IMR-90 (cell line): Measurements from ENCODE around the gene INMT. TPM values are rescaled to one million over a fixed set of nuclear protein-coding genes. Genes with fewer than 3 reads are reported as not detected.

ENCODE experiments used
- ATAC-seq: fragments of 200-7000 bp; cut with Tn5 transposase; 2 replicates; pipeline ENCODE4 v1.9.1; 2020; ENCODE audit warnings: low read depth, mild to moderate bottlenecking, moderate library complexity
- BruUV-seq: library from RNA; stranded (reverse); fragments of 400-500 nt; replicated peaks from 2 replicates; lab custom pipeline; 2021; lab: Mats Ljungman, UMichigan
- CTCF ChIA-PET: fragments of 300-600 bp; formaldehyde crosslinking; extraction: SDS; loops from one replicate; lab custom pipeline; 2021; ENCODE audit warnings: antibody characterized with exemption; lab: Yijun Ruan, JAX
- POLR2A ChIA-PET: fragments of 300-600 bp; sonication (Branson Sonifier 250); formaldehyde crosslinking; loops from one replicate; lab custom pipeline; 2022; ENCODE audit warnings: antibody characterized with exemption; ENCODE audit not compliant: unreplicated experiment; lab: Charles Lee
- DNase-seq: peaks from one replicate; pipeline ENCODE4 v3.0.0; 2013
- H2AFZ ChIP-seq: replicated peaks from 2 replicates; pipeline ENCODE3; 2013; ENCODE audit warnings: low read length, mild to moderate bottlenecking; ENCODE audit not compliant: poor library complexity
- H2AK5ac ChIP-seq: 2 replicates; pipeline ENCODE4 v1.6.1; 2013; ENCODE audit warnings: low read depth, low read length, inconsistent platforms
- H2AK9ac ChIP-seq: replicated peaks from 2 replicates; pipeline ENCODE3; 2013; ENCODE audit warnings: mild to moderate bottlenecking, low read depth, low read length, moderate library complexity; ENCODE audit not compliant: poor library complexity
- H2BK120ac ChIP-seq: 2 replicates; pipeline ENCODE4 v1.6.1; 2013; ENCODE audit warnings: low read depth, low read length, inconsistent platforms
- H2BK15ac ChIP-seq: 3 replicates; pipeline ENCODE4 v1.6.1; 2013; ENCODE audit warnings: low read depth, low read length, inconsistent platforms
- H2BK20ac ChIP-seq: 2 replicates; pipeline ENCODE4 v1.6.1; 2013; ENCODE audit warnings: low read depth, mild to moderate bottlenecking, inconsistent platforms, low read length, moderate library complexity
- H2BK5ac ChIP-seq: 2 replicates; pipeline ENCODE4 v1.6.1; 2013; ENCODE audit warnings: mild to moderate bottlenecking, low read depth, low read length, inconsistent platforms; ENCODE audit not compliant: poor library complexity, severe bottlenecking
- H3K14ac ChIP-seq: replicated peaks from 2 replicates; pipeline ENCODE4 v1.6.1; 2013; ENCODE audit warnings: low read depth, low read length, inconsistent platforms
- H3K18ac ChIP-seq: 2 replicates; pipeline ENCODE4 v1.6.1; 2013; ENCODE audit warnings: low read depth, low read length, control low read depth
- H3K23ac ChIP-seq: 2 replicates; pipeline ENCODE4 v1.6.1; 2013; ENCODE audit warnings: low read depth, low read length, inconsistent platforms
- H3K27ac ChIP-seq: 2 replicates; pipeline ENCODE4 v1.5.1; 2013; ENCODE audit warnings: mild to moderate bottlenecking, control low read depth, low read length; ENCODE audit not compliant: insufficient read depth
- H3K27me3 ChIP-seq: 2 replicates; pipeline ENCODE4 v1.6.1; 2013; ENCODE audit warnings: low read length; ENCODE audit not compliant: control insufficient read depth, insufficient read depth
- H3K36me3 ChIP-seq: 2 replicates; pipeline ENCODE4 v1.6.1; 2013; ENCODE audit warnings: low read length, mixed read lengths; ENCODE audit not compliant: control insufficient read depth, insufficient read depth
- H3K4ac ChIP-seq: 2 replicates; pipeline ENCODE4 v1.6.1; 2013; ENCODE audit warnings: low read depth, low read length, inconsistent platforms
- H3K4me1 ChIP-seq: 2 replicates; pipeline ENCODE4 v1.6.1; 2013; ENCODE audit warnings: low read length, mixed read lengths; ENCODE audit not compliant: control insufficient read depth, insufficient read depth
- H3K4me2 ChIP-seq: 2 replicates; pipeline ENCODE4 v1.6.1; 2013; ENCODE audit warnings: low read depth, mild to moderate bottlenecking, control low read depth, low read length, moderate library complexity
- H3K4me3 ChIP-seq: 2 replicates; pipeline ENCODE4 v1.5.1; 2013; ENCODE audit warnings: low read depth, mild to moderate bottlenecking, control low read depth, low read length, moderate library complexity; ENCODE audit not compliant: insufficient read depth
- H3K56ac ChIP-seq: 2 replicates; pipeline ENCODE4 v1.6.1; 2013; ENCODE audit warnings: low read length, inconsistent platforms; ENCODE audit not compliant: insufficient read depth; ENCODE audit errors: extremely low read depth
- H3K79me1 ChIP-seq, 2 experiments: 2 replicates each; pipeline ENCODE4 v1.6.1; 2013; ENCODE audit warnings: low read length in 2 of 2, inconsistent platforms in 1 of 2, low read depth in 1 of 2
- H3K9ac ChIP-seq: 2 replicates; pipeline ENCODE4 v1.6.1; 2013; ENCODE audit warnings: low read depth, low read length, control low read depth
- H3K9me1 ChIP-seq: 2 replicates; pipeline ENCODE4 v1.6.1; 2013; ENCODE audit warnings: low read length, inconsistent platforms; ENCODE audit not compliant: insufficient read depth
- H3K9me3 ChIP-seq: 2 replicates; pipeline ENCODE4 v1.6.1; 2013; ENCODE audit warnings: low read length; ENCODE audit not compliant: control insufficient read depth, insufficient read depth
- H4K20me1 ChIP-seq: 2 replicates; pipeline ENCODE4 v1.6.1; 2013; ENCODE audit warnings: low read length, inconsistent platforms; ENCODE audit not compliant: insufficient read depth
- H4K5ac ChIP-seq: 2 replicates; pipeline ENCODE4 v1.6.1; 2013; ENCODE audit warnings: mild to moderate bottlenecking, low read depth, low read length, control low read depth
- H4K8ac ChIP-seq, 2 experiments: 2 replicates each; pipeline ENCODE4 v1.6.1; 2013; ENCODE audit warnings: low read depth in 2 of 2, low read length in 2 of 2, control low read depth in 1 of 2, inconsistent platforms in 1 of 2
- H4K91ac ChIP-seq: 2 replicates; pipeline ENCODE4 v1.6.1; 2013; ENCODE audit warnings: low read depth, low read length, inconsistent platforms; ENCODE audit not compliant: insufficient read depth
- CHD1 ChIP-seq: IDR thresholded peaks from 2 replicates; pipeline ENCODE4 v1.6.1; 2012; ENCODE audit warnings: low read depth, low read length, improper control_type of control experiment
- CTCF ChIP-seq: conservative IDR thresholded peaks from 2 replicates; pipeline ENCODE4 v1.5.1; 2012; ENCODE audit warnings: mild to moderate bottlenecking, low read depth, low read length, improper control_type of control experiment
- RAD21 ChIP-seq: IDR thresholded peaks from 2 replicates; pipeline ENCODE4 v1.6.1; 2012; ENCODE audit warnings: low read length, improper control_type of control experiment
- SMC3 ChIP-seq: fragments of 150-350 bp; IDR thresholded peaks from 2 replicates; pipeline ENCODE4 v1.6.1; 2016; ENCODE audit warnings: low read depth, mild to moderate bottlenecking, antibody characterized with exemption, low read length, moderate library complexity
- USF2 ChIP-seq: fragments of 150-350 bp; IDR thresholded peaks from 2 replicates; pipeline ENCODE4 v1.6.1; 2017; ENCODE audit warnings: mild to moderate bottlenecking, antibody characterized with exemption, low read length, low read depth
- WGBS, 2 experiments: methylation state at CpG; one replicate each; pipeline versions ENCODE4 v1.1.5 to v1.1.7; 2013; ENCODE audit warnings: missing lambda C conversion rate in 2 of 2; ENCODE audit not compliant: insufficient read length in 1 of 2; ENCODE audit errors: extremely low coverage in 2 of 2; 5-methylcytosine and 5-hydroxymethylcytosine counted together
- dilution Hi-C: fragments of 300-500 bp; cut with HindIII; formaldehyde crosslinking; loops from one replicate; pipeline ENCODE4 v1.14.3; 2018; ENCODE audit warnings: low sequenced_read_pairs; ENCODE audit not compliant: unreplicated experiment
- in situ Hi-C: fragments of 300-500 bp; cut with MboI; formaldehyde crosslinking; loops from 3 replicates; pipeline ENCODE4 v1.14.3; 2019; ENCODE audit warnings: low sequenced_read_pairs, inconsistent platforms, mixed read lengths
- intact Hi-C: fragments of 100-400 bp; cut with micrococcal nuclease; formaldehyde crosslinking; loops from 2 replicates; pipeline ENCODE4 v1.10.0; 2022
- polyA plus RNA-seq, 3 experiments: library from polyadenylated mRNA; depleted of rRNA; stranded (reverse); fragments of >200 nt; gene quantifications; 2 replicates each; pipeline ENCODE4 v1.2.3, GENCODE V29; 2012; ENCODE audit warnings: low replicate concordance in 1 of 3
- total RNA-seq: library from RNA; depleted of rRNA; stranded (reverse); fragments of >200 nt; gene quantifications from 2 replicates; pipeline ENCODE4 v1.2.3, GENCODE V29; 2012

Gene INMT
- total and polyA plus RNA-seq, 2 of the 4 experiments (the other 2 are of a cell fraction), result 0.39 to 2.2 TPM

- Histone ChIP-seq H3K4ac (no peak overlapping the region), H3K4me1 (no peaks in the 10 kb centered on the region), H3K36me3 (no peaks in the 10 kb centered on the region), H3K79me1 (no peaks in the 10 kb centered on the region), H3K27ac (no peak overlapping the region), H2AK5ac (peak overlapping the region; percentile 18; the same call in 1 of the 2 replicates), H4K8ac (no peak overlapping the region), H2BK5ac (no peak overlapping the region), H2AK9ac (no peak overlapping the region), H2BK15ac (no peak overlapping the region; the same call in 2 of the 3 replicates), H3K27me3 (peaks cover 2% of the 10 kb centered on the region; the same call in 1 of the 2 replicates), H3K14ac (no peak overlapping the region), H3K9me3 (no peaks in the 10 kb centered on the region), H3K23ac (no peak overlapping the region), H4K91ac (no peak overlapping the region), H3K9ac (no peak overlapping the region), H3K18ac (no peak overlapping the region), H3K4me2 (no peak overlapping the region), H2AFZ (peak overlapping the region; percentile 33), H2BK120ac (peak overlapping the region; percentile 34; the same call in 1 of the 2 replicates), H4K20me1 (no peaks in the 10 kb centered on the region), H3K9me1 (no peaks in the 10 kb centered on the region), H3K56ac (no peak overlapping the region), H3K4me3 (no peak overlapping the region), H4K5ac (no peak overlapping the region), H2BK20ac (peak overlapping the region; percentile 26; the same call in 1 of the 2 replicates)
- dilution Hi-C loops, result no loop called here
- BruUV-seq, result no TSS peak
- ATAC-seq, result peak; percentile 86
- in situ Hi-C loops, result no loop called here
- POLR2A ChIA-PET, result no interaction called here
- 50% methylated on average over 6 of the region's 8 CpGs; no CpG with 5 or more reads in 1 of the 2 experiments for WGBS, 2 experiments
- CTCF ChIA-PET, result no interaction called here
- TF ChIP-seq USF2, result no peak
- TF ChIP-seq CTCF, result peak; percentile 50
- TF ChIP-seq CHD1, result no peak
- TF ChIP-seq RAD21, result peak; percentile 63
- 0 out of 2 replicates have a peak, but pooled peaks have one; percentile 21 for TF ChIP-seq SMC3
- intact Hi-C loops, result loop anchor here (1.0 to 5.0 kb wide), 4 partner anchors 57 to 379 kb away; no protein-coding TSS in a partner anchor
- peak; percentile 35 for DNase-seq
Observed at GRCh38 chr7:30743371-30744074, 8.4 kb upstream of the INMT start.
